ENCODE data around the gene TRABD.

TRABD gene

GRCh38 chr22:50216684-50217520, 31.2 kb downstream of the TRABD start:
- no peaks in the 10 kb centered on the region for H3K9me3 ChIP-seq (ENCODE audit: control insufficient read depth in 2 of 2, low read length in 2 of 2)
- H3K36me3 ChIP-seq (ENCODE audit: control insufficient read depth in 2 of 2, insufficient read depth in 2 of 2, low read length in 2 of 2): peaks cover 52 to 56% of the 10 kb centered on the region in 2 donors
- no peak overlapping the region for H3K9ac ChIP-seq (ENCODE audit: low read length in 2 of 2)
- peaks cover 14% of the 10 kb centered on the region for H3K4me1 ChIP-seq (ENCODE audit: control insufficient read depth, insufficient read depth, low read length)
- no peak overlapping the region for H3K4me3 ChIP-seq (ENCODE audit: low read length in 2 of 2)
- no peaks in the 10 kb centered on the region for H3K27me3 ChIP-seq (ENCODE audit: control insufficient read depth in 1 of 2, insufficient read depth in 2 of 2, low read length in 2 of 2)
- H3K27ac ChIP-seq (ENCODE audit: low read length): no peak overlapping the region

GRCh38 chr22:50217543-50218152, 31.9 kb downstream of the TRABD start:
- Histone ChIP-seq H3K9ac (ENCODE audit: low read length in 2 of 2) (no peak overlapping the region), H3K27ac (ENCODE audit: low read length) (no peak overlapping the region), H3K4me3 (ENCODE audit: low read length in 2 of 2) (no peak overlapping the region), H3K36me3 (ENCODE audit: control insufficient read depth in 2 of 2, insufficient read depth in 2 of 2, low read length in 2 of 2) (peaks cover 54 to 60% of the 10 kb centered on the region in 2 donors), H3K4me1 (ENCODE audit: control insufficient read depth, insufficient read depth, low read length) (peaks cover 14% of the 10 kb centered on the region), H3K27me3 (ENCODE audit: control insufficient read depth in 1 of 2, insufficient read depth in 2 of 2, low read length in 2 of 2) (no peaks in the 10 kb centered on the region), H3K9me3 (ENCODE audit: control insufficient read depth in 2 of 2, low read length in 2 of 2) (no peaks in the 10 kb centered on the region)

GRCh38 chr22:50218153-50218995, 32.7 kb downstream of the TRABD start:
- H3K27ac ChIP-seq (ENCODE audit: low read length): no peak overlapping the region
- H3K4me3 ChIP-seq (ENCODE audit: low read length in 2 of 2): no peak overlapping the region
- peaks cover 47 to 60% of the 10 kb centered on the region in 2 donors for H3K36me3 ChIP-seq (ENCODE audit: control insufficient read depth in 2 of 2, insufficient read depth in 2 of 2, low read length in 2 of 2)
- no peaks in the 10 kb centered on the region for H3K27me3 ChIP-seq (ENCODE audit: control insufficient read depth in 1 of 2, insufficient read depth in 2 of 2, low read length in 2 of 2)
- no peak overlapping the region for H3K9ac ChIP-seq (ENCODE audit: low read length in 2 of 2)
- H3K4me1 ChIP-seq (ENCODE audit: control insufficient read depth, insufficient read depth, low read length): peaks cover 14% of the 10 kb centered on the region
- no peaks in the 10 kb centered on the region for H3K9me3 ChIP-seq (ENCODE audit: control insufficient read depth in 2 of 2, low read length in 2 of 2)

- Histone ChIP-seq H3K9ac (ENCODE audit: low read length in 2 of 2) (no peak overlapping the region), H3K4me3 (ENCODE audit: low read length in 2 of 2) (no peak overlapping the region), H3K9me3 (ENCODE audit: control insufficient read depth in 2 of 2, low read length in 2 of 2) (no peaks in the 10 kb centered on the region), H3K36me3 (ENCODE audit: control insufficient read depth in 2 of 2, insufficient read depth in 2 of 2, low read length in 2 of 2) (peaks cover 52 to 64% of the 10 kb centered on the region in 2 donors), H3K4me1 (ENCODE audit: control insufficient read depth, insufficient read depth, low read length) (peaks cover 14% of the 10 kb centered on the region), H3K27me3 (ENCODE audit: control insufficient read depth in 1 of 2, insufficient read depth in 2 of 2, low read length in 2 of 2) (no peaks in the 10 kb centered on the region), H3K27ac (ENCODE audit: low read length) (no peak overlapping the region)
Observed at GRCh38 chr22:50218996-50219727, 33.4 kb downstream of the TRABD start.

- Histone ChIP-seq H3K4me1 (ENCODE audit: control insufficient read depth, insufficient read depth, low read length) (peaks cover 14% of the 10 kb centered on the region), H3K9ac (ENCODE audit: low read length in 2 of 2) (no peak overlapping the region), H3K4me3 (ENCODE audit: low read length in 2 of 2) (no peak overlapping the region), H3K27me3 (ENCODE audit: control insufficient read depth in 1 of 2, insufficient read depth in 2 of 2, low read length in 2 of 2) (no peaks in the 10 kb centered on the region), H3K27ac (ENCODE audit: low read length) (no peak overlapping the region), H3K36me3 (ENCODE audit: control insufficient read depth in 2 of 2, insufficient read depth in 2 of 2, low read length in 2 of 2) (peaks cover 56 to 63% of the 10 kb centered on the region in 2 donors), H3K9me3 (ENCODE audit: control insufficient read depth in 2 of 2, low read length in 2 of 2) (no peaks in the 10 kb centered on the region)
Observed at GRCh38 chr22:50219800-50220602, 34.3 kb downstream of the TRABD start.

- Histone ChIP-seq H3K27me3 (ENCODE audit: control insufficient read depth in 1 of 2, insufficient read depth in 2 of 2, low read length in 2 of 2) (no peaks in the 10 kb centered on the region), H3K9me3 (ENCODE audit: control insufficient read depth in 2 of 2, low read length in 2 of 2) (no peaks in the 10 kb centered on the region), H3K36me3 (ENCODE audit: control insufficient read depth in 2 of 2, insufficient read depth in 2 of 2, low read length in 2 of 2) (peaks cover 61 to 66% of the 10 kb centered on the region in 2 donors), H3K4me1 (ENCODE audit: control insufficient read depth, insufficient read depth, low read length) (peaks cover 14% of the 10 kb centered on the region), H3K27ac (ENCODE audit: low read length) (no peak overlapping the region), H3K9ac (ENCODE audit: low read length in 2 of 2) (no peak overlapping the region), H3K4me3 (ENCODE audit: low read length in 2 of 2) (no peak overlapping the region)
Observed at GRCh38 chr22:50220603-50221409, 35.1 kb downstream of the TRABD start.

- H3K9me3 ChIP-seq (ENCODE audit: control insufficient read depth in 2 of 2, low read length in 2 of 2): no peaks in the 10 kb centered on the region
- H3K36me3 ChIP-seq (ENCODE audit: control insufficient read depth in 2 of 2, insufficient read depth in 2 of 2, low read length in 2 of 2): peaks cover 56 to 62% of the 10 kb centered on the region in 2 donors
- H3K27me3 ChIP-seq (ENCODE audit: control insufficient read depth in 1 of 2, insufficient read depth in 2 of 2, low read length in 2 of 2): no peaks in the 10 kb centered on the region
- H3K4me3 ChIP-seq (ENCODE audit: low read length in 2 of 2): no peak overlapping the region
- no peak overlapping the region for H3K27ac ChIP-seq (ENCODE audit: low read length)
- peaks cover 14% of the 10 kb centered on the region for H3K4me1 ChIP-seq (ENCODE audit: control insufficient read depth, insufficient read depth, low read length)
- no peak overlapping the region for H3K9ac ChIP-seq (ENCODE audit: low read length in 2 of 2)
Observed at GRCh38 chr22:50221410-50222300, 35.9 kb downstream of the TRABD start.

- Histone ChIP-seq H3K4me1 (ENCODE audit: control insufficient read depth, insufficient read depth, low read length) (peaks cover 14% of the 10 kb centered on the region), H3K36me3 (ENCODE audit: control insufficient read depth in 2 of 2, insufficient read depth in 2 of 2, low read length in 2 of 2) (peaks cover 49 to 66% of the 10 kb centered on the region in 2 donors), H3K9ac (ENCODE audit: low read length in 2 of 2) (no peak overlapping the region), H3K27ac (ENCODE audit: low read length) (no peak overlapping the region), H3K4me3 (ENCODE audit: low read length in 2 of 2) (no peak overlapping the region), H3K27me3 (ENCODE audit: control insufficient read depth in 1 of 2, insufficient read depth in 2 of 2, low read length in 2 of 2) (no peaks in the 10 kb centered on the region), H3K9me3 (ENCODE audit: control insufficient read depth in 2 of 2, low read length in 2 of 2) (no peaks in the 10 kb centered on the region)
Observed at GRCh38 chr22:50222508-50222907, 36.8 kb downstream of the TRABD start.

Measured in stomach smooth muscle (tissue), 2 donors.